Caki2 (cell line): ENCODE results near the gene CACNA1E. TPM values are rescaled to one million over a fixed set of nuclear protein-coding genes. Genes with fewer than 3 reads are reported as not detected.
"Not testable (repeated sequence)": the region's sequence is repeated elsewhere in the genome, so short reads cannot be mapped to it uniquely, and the experiment has no call there.

Experiments
- DNase-seq: peaks from one replicate; pipeline ENCODE4 v3.0.0-alpha.2; 2015; ENCODE audit warnings: low read depth
- in situ Hi-C: cut with HindIII; loops from 2 replicates; pipeline ENCODE4 v1.10.0; 2016; ENCODE audit warnings: low sequenced_read_pairs, low pct_unique_long_range_greater_than_20kb, mixed read lengths
- total RNA-seq: library from RNA; depleted of rRNA; stranded (reverse); fragments of >200 nt; shearing (Covaris generic); gene quantifications from 2 replicates; pipeline ENCODE4 v1.2.3, GENCODE V29; 2014; ENCODE audit warnings: low replicate concordance

Gene CACNA1E
- total RNA-seq, 1 experiment from 2014 or later: not detected

- DNase-seq: no peak
- in situ Hi-C loops: no loop called here
These were observed 23.4 kb downstream of the CACNA1E start for GRCh38 chr1:181506563-181507353.

DNA sequence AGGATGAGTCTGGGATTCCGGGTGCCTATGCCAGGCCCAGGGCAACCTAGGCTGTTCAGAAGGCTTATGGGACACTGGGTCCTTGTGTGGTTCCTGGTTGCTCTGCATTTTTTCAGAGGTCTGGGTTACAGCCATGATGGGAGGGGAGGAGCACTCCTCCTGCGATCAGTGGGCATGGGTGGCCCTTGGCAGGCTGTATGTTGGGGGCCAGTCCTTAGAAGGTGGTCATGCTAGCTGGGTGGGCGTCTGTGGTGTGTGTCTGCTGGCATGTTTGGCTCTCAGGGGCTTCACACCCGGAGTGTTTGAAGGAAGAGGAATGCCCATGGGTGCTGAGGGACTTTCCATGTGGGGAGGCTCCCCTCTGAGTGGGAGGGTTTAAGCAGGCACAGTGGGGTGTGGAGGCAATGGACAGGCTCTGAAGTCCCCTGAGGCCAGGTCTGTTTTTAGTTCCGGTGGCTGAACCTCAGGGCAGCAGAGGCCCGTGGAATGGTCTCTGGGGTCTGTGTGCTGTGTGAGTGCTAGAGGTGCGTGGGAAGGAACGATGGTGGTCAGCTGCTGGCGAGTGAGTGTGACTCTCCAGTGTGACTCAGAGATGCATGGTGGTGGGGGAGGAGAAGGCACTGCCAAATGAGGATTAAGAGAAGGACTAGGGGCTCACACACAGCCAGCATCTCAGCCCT is 25.3 kb downstream of the CACNA1E start:
- no peak for DNase-seq
- in situ Hi-C loops: no loop called here

GRCh38 chr1:181513786-181514297 is 30.5 kb downstream of the CACNA1E start:
- in situ Hi-C loops: no loop called here

GRCh38 chr1:181514298-181515290 is 31.3 kb downstream of the CACNA1E start:
- DNase-seq: no peak
- in situ Hi-C loops: no loop called here

More at GRCh38 chr1:181513786-181514297, 30.5 kb downstream of the CACNA1E start:
- no peak for DNase-seq

DNA sequence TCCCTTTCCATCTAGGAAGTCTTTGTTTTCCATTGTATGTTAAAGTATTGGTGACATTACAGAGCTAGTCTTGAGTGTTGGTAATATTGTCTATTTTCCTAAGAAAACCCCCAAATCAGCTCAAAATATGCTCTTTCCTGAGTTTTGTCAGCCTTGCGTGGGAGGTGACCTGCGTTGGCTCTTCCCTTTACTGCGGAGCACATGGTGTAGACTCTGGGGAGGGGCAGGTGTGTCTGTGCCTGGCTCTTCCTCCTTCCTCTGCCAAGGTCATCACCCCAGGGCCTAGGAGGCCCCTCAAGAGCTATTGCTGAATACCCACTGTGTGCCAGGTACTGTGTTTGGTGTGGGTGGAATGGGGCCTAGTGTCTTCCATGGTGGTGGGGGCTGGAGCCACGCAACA is 33.4 kb downstream of the CACNA1E start:
- in situ Hi-C loops: no loop called here
- DNase-seq: no peak

- in situ Hi-C loops: no loop called here
These were observed 34.0 kb downstream of the CACNA1E start for GRCh38 chr1:181517181-181517875.

DNA sequence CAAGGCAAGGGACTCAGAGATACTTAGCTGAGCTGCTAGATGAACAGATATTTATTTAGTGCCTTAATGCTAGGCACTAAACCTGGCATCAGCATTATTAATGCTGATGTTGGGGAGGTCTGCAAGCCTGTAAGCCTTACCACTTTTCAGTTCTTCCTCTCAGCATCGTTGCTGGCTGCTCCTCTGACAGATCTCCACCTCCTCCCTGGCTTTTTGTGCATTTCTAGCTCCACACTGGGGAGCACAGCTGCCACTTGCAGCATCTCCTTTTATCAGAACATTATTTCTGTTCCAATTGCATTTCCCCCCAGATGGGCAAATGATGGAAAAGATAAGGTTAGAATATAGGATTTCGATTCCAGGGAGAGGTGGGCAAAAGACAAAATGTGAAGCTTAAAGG is 34.8 kb downstream of the CACNA1E start:
- DNase-seq: no peak
- in situ Hi-C loops: no loop called here

More at GRCh38 chr1:181517181-181517875, 34.0 kb downstream of the CACNA1E start:
- no peak for DNase-seq

DNA sequence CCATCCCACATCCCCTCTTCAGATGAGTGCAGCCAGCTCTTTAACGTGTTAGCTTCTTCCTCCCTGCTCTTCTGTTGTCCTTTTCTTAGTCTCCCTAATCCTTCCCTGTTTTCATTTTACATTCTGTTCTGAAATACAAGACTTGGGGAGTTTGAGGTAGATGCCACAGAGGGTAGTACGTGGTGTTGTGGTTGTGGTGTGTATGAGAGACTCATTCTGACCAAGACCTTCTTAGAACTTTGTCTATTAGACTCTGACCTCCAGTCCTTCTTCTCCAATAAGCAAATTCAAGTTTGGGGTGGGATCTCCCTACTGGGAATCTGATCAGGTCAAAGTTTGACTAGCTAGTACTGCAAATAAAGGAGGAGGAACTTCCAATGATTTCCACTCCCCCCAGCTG is 39.5 kb downstream of the CACNA1E start:
- in situ Hi-C loops: no loop called here
- no peak for DNase-seq

DNA sequence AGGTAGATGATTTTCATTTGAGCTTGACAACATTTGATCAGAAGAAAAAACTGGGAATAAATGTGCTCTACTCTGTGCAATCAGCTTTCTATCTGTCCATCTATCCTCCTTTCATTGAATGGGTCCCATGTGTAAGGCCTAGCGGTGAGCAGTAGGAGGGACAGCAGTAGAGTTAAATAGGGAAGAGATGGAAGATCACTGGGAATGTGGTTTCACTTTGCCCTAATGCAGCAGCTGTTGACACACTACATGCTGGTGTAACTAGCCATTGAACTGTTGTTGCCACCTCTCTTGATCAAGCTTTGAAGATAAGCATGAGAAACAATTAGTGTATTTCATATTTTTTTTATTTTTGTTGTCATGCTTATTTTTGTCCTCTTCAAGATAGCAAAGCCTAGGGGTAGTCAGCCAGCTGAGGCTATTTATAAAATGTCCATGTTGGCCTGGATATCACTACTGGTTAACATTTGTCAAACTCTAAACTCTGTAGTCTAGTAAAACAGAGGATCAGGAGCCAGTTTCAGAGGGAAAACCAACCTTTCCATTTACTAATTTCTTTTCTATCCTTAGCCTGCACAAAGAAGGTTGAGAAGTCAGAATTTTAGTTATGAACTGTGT is 41.9 kb downstream of the CACNA1E start:
- in situ Hi-C loops: no loop called here
- no peak for DNase-seq

- DNase-seq, in situ Hi-C loops: not testable (repeated sequence)
These were observed 44.9 kb downstream of the CACNA1E start for GRCh38 chr1:181528241-181528640.

DNA sequence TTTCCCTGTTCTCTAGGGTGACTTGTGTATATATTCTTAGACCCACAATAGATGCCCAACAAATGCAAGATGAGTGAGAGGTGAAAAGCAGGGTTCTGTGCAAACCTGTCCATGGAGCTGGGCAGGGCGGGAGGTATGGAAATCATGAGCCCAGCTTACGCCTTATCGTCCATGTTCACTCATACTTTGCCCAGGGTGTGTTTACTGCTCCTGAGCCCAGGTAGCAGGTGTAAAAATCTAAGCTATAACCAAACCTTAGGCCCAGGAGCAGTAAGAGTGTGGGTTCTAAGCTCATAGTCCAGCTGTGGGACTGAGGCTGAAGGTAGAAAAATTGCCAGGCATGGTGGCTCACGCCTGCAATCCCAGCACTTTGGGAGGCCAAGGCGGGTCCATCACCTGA is 48.1 kb downstream of the CACNA1E start:
- in situ Hi-C loops: no loop called here
- DNase-seq: no peak

DNA sequence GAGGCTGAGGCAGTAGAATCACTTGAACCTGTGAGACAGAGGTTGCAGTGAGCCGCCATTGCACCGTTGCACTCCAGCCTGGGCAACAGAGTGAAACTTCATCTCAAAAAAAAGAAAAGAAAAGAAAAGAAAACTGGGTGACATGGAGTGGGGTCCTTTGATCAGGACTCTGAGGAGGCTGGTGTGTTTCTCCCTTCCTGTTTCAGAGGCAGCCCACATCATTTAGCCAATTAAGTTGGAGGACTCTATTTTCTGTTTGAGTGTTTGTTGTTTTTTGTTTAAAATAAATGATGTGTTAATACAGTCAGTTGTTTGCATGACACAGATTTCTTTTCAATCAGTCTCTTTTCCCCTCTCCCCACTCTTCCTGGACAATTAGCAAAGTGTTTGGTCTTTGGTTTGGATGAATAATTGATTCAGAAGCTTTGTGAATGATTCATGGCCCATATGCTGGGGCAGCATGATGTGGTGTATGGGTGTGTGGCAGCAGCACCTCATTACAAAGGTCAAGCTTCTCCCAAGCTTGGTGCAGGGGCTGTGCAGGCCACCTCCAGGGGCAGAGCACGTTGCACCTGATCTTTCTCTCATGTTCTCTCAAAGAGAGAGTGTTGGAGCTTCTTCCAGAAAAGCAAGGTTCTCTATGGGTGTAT is 48.8 kb downstream of the CACNA1E start:
- in situ Hi-C loops: no loop called here
- DNase-seq: no peak

DNA sequence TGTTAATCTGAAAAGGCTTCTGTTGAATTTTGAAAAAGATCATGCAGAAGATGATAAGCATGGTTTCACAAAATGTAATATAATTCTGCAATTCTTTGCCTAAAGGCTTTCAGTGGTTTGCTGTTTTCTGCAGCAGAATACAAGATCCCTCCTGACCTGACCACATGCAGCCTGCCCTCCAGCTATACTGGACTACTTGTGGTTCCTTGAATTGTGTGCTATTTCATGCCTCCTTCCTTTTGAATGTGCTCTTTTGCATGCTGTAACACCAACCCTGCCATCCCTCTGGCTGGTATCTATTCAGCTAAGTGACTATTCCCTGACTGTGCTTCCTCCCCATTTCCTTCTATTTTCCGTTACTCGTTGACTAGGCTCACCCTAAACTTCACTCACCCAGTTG is 55.5 kb downstream of the CACNA1E start:
- no peak for DNase-seq
- in situ Hi-C loops: no loop called here

GRCh38 chr1:181541458-181541857 is 58.1 kb downstream of the CACNA1E start:
- no peak for DNase-seq
- in situ Hi-C loops: no loop called here

- no peak for DNase-seq
- in situ Hi-C loops: no loop called here
These were observed 58.6 kb downstream of the CACNA1E start for GRCh38 chr1:181541947-181542346.

DNA sequence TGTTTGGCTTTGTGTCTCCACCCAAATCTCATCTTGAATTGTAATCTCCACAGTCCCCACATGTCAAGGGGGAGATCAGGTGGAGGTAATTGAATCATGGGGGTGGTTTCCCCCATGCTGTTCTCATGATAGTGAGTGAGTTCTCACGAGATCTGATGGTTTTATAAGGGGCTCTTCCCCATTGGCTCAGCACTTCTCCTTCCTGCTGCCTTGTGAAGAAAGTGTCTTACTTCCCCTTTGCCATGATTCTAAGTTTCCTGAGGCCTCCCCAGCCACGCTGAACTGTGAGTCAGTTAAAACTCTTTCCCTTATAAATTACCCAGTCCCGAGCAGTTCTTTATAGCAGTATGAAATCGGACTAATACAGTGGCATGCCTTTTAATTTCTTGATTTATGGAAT is 59.1 kb downstream of the CACNA1E start:
- DNase-seq, in situ Hi-C loops: not testable (repeated sequence)

- no peak for DNase-seq
- in situ Hi-C loops: no loop called here
These were observed 62.1 kb downstream of the CACNA1E start for GRCh38 chr1:181545395-181545794.
